Stomach (tissue), 4 donors: ENCODE results near the gene DTNBP1.

ENCODE experiments used
- CTCF ChIP-seq, 7 experiments: fragments of 450-650 bp in 4 of 7; fragments of 200-600 bp in 3 of 7; sonication (generic) in 3 of 7; IDR thresholded peaks; one replicate each; pipeline ENCODE4 v1.5.1; 2016 to 2019; ENCODE audit warnings: antibody characterized with exemption in 7 of 7, control low read depth in 2 of 7, mild to moderate bottlenecking in 1 of 7
- EP300 ChIP-seq: sonication (generic); formaldehyde crosslinking; IDR thresholded peaks from one replicate; pipeline ENCODE4 v1.6.1; 2017; ENCODE audit warnings: antibody characterized with exemption
- POLR2A ChIP-seq, 4 donors: fragments of 450-650 bp; IDR thresholded peaks; one replicate each; pipeline ENCODE4 v1.6.1; 2016; ENCODE audit warnings: antibody characterized with exemption in 4 of 4, control low read depth in 2 of 4, mild to moderate bottlenecking in 1 of 4, moderate library complexity in 1 of 4
- POLR2AphosphoS5 ChIP-seq, 3 donors: sonication (generic); formaldehyde crosslinking; IDR thresholded peaks; one replicate each; pipeline ENCODE4 v1.6.1; 2016; ENCODE audit warnings: antibody characterized with exemption in 3 of 3

- TF ChIP-seq POLR2AphosphoS5 (IDR thresholded peaks at IDR 0.05) = no peak
- no peak for TF ChIP-seq EP300
- no peak for TF ChIP-seq CTCF (IDR thresholded peaks at IDR 0.05)
- TF ChIP-seq POLR2A (IDR thresholded peaks at IDR 0.05) = no peak
These were observed 6.1 kb upstream of the DTNBP1 start for GRCh38 chr6:15668918-15669317.
